Stimulated activated CD8-positive, alpha-beta memory T cell treated with anti-CD3 and anti-CD28 coated beads, Interleukin-4, amount 100 ng/mL, for 4 hours (primary cell): ENCODE data around the gene DIP2C.
"Not testable (repeated sequence)": the region's sequence is repeated elsewhere in the genome, so short reads cannot be mapped to it uniquely, and the experiment has no call there.

ENCODE experiments used
- DNase-seq, 2 donors: peaks; one replicate each; pipeline ENCODE4 v3.0.0-alpha.2; 2020; ENCODE audit warnings: low read depth in 2 of 2, low spot score in 1 of 2

DIP2C gene

GRCh38 chr10:435397-435796 is 254.1 kb downstream of the DIP2C start:
- no peak for DNase-seq

GRCh38 chr10:429696-430095 is 259.8 kb downstream of the DIP2C start:
- DNase-seq: no peak

- no peak for DNase-seq
Measured at GRCh38 chr10:427761-428519, 261.5 kb downstream of the DIP2C start.

DNA sequence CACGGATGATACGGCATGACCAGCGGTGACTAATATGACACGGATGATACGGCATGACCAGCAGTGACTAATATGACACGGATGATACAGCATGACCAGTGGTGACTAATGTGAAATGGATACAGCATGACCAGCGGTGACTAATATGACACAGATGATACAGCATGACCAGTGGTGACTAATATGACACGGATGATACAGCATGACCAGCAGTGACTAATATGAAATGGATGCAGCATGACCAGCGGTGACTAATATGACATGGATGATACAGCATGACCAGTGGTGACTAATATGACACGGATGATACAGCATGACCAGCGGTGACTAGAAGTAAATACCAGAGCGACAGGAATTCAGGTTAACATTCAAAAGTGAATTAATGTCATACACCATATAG is 264.1 kb downstream of the DIP2C start:
- not testable (repeated sequence) for DNase-seq

- DNase-seq: not testable (repeated sequence)
Measured at GRCh38 chr10:424724-425123, 264.7 kb downstream of the DIP2C start.

GRCh38 chr10:423178-423577 is 266.3 kb downstream of the DIP2C start:
- DNase-seq: no peak

- no peak for DNase-seq
Measured at GRCh38 chr10:422675-423074, 266.8 kb downstream of the DIP2C start.

- DNase-seq: no peak
Measured at GRCh38 chr10:422241-422640, 267.2 kb downstream of the DIP2C start.

GRCh38 chr10:421170-421569 is 268.3 kb downstream of the DIP2C start:
- no peak for DNase-seq

DNA sequence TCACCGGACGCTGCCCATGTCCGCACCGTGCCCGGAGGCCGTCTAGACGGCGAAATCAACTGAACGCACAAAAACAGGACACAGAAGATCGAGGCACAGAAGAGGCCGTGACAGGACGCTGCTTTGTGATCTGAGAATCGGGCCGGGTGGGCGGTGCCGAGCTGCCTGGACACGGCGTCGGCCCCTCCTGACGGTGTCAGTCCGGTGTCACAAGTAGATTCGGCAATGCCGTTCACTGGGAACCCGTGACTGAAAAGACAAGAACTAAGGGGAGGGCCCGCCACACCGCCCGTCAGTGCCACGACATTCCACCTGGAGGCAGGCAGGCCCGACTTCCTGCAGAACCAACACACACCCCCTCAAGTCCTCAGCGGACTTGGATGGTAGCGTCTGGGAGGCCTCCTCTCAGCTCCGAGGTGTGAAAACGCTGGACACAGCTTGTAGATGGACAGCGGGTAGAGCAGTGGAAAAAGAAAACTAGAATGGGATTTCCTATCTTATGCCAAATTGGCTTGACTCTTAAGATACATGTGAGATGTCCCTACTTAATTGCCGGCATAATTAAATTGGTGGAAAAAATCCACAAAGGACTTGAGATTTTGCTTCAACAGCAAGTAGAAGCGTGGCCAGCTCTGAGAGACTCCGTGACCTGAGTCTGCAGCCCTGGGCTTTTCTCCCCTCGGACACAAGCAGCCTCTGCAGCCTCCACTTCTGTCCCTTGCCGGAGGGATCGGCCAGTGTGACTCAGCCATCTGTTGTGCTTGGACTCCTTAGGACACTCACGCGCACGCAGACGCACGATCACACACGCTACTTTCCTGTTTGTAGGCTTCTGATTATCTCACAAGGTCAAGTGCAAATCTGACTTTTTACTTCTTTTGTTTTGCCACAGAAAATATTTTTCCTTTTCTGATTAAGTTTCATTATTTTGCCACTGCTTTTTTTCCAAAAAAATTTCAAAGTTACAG is 269.0 kb downstream of the DIP2C start:
- DNase-seq: no peak

DNA sequence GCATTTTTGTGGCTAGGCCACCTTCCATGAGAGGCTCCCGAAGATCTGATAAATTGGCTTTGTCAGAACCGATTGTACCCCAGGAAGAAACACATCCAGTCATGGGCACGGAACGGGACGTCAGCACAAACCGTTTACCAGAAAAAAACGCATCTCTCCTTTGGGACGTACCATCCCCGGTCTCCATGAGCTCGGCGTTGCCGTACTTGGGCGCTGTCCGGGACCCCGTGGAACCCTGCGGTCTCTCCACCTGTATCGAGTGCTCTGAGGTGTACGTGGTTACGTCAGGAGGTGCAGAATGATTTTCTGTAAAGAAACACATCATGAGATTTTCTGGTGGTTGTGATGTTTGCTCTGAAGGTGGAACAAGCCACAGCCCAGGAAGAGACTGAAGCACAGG is 270.6 kb downstream of the DIP2C start:
- DNase-seq: no peak

DNA sequence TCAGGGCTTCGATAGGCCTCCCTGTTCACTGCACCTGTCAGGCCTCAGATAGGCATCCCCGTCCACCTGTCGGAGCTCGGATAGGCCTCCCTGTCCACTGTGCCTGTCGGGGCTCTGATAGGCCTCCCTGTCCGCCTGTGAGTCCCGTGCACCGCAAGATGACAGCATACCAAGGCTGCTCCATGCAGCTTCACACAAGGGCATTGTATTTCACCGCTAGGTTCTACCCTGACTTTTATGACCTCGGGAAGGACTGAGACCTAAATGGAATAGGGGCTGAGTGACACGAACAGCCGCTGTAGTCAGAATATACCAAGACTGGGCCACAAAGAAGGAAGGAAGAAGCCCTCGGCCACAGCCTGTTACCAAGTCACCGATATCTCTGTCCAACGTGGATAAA is 271.2 kb downstream of the DIP2C start:
- DNase-seq: no peak

- DNase-seq: no peak
Measured at GRCh38 chr10:416091-416515, 273.4 kb downstream of the DIP2C start.

DNA sequence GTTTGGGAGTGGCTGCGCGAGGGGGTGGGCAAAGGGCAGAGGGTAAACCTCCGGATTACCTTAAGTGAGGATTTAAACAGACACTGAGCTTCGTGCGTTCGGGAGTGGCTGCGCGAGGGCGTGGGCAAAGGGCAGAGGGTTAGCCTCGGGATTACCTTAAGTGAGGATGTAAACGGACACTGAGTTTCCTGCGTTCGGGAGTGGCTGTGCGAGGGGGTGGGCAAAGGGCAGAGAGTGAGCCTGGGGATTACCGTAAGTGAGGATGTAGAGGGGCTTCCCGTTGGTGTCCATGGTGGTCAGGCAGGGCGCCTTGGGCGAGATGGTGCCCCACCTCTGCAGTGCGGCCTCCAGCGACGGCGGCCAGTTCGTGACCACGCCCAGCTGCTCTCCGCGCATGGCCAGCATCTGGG is 275.8 kb downstream of the DIP2C start:
- DNase-seq: no peak

GRCh38 chr10:412109-412508 is 277.4 kb downstream of the DIP2C start:
- DNase-seq: no peak

GRCh38 chr10:411603-412002 is 277.9 kb downstream of the DIP2C start:
- no peak for DNase-seq

- DNase-seq: no peak
Measured at GRCh38 chr10:409408-410040, 279.9 kb downstream of the DIP2C start.

DNA sequence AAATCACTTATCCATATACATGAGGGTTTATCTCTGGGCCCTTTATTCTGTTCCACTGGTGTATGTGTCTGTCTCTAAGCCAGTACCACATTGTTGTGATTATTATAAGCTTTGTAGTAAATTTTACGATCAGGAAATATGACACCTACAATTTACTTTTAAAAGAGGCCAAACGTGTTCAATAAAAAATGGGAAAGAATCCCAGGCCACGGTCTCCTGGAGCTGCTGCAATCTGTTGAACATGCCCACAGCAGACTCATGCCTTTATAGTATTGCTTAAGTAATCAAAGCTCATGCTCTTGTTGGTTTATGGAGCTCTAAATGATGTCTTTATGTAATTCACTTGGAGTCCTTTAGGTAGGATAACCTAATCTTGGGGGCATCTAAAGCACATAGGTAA is 281.2 kb downstream of the DIP2C start:
- DNase-seq: no peak

- no peak for DNase-seq
Measured at GRCh38 chr10:406976-407375, 282.5 kb downstream of the DIP2C start.

DNA sequence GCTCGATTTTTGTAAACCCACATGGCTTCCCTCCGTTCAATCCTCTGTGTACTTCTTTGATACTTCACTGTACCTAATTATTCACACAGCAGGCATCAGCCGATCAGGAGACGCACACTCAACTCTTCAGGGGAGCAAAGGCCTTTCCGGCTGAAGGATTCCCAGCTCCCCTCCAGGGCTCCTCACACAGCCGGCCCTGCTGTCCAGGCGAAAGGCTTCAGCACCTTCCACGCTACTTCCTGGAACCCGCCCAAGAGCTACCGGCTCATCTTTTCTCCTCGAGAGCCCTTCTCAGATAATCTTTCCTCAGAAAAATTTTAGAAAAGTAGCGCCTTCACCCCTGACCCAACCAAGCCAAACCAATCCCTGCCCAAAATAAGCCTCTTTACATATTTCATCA is 283.8 kb downstream of the DIP2C start:
- DNase-seq: no peak

- no peak for DNase-seq
Measured at GRCh38 chr10:404991-405390, 284.5 kb downstream of the DIP2C start.

- DNase-seq: no peak
Measured at GRCh38 chr10:404346-404745, 285.1 kb downstream of the DIP2C start.
